Left forelimb (tissue), 1 donor: ENCODE measurements around the gene PTPN13.
"Not testable (repeated sequence)": the region's sequence is repeated elsewhere in the genome, so short reads cannot be mapped to it uniquely, and the experiment has no call there.

Experiments used
- DNase-seq: peaks from one replicate; pipeline ENCODE4 v3.0.0-alpha.2; 2018; ENCODE audit warnings: low spot score

The PTPN13 gene

DNA sequence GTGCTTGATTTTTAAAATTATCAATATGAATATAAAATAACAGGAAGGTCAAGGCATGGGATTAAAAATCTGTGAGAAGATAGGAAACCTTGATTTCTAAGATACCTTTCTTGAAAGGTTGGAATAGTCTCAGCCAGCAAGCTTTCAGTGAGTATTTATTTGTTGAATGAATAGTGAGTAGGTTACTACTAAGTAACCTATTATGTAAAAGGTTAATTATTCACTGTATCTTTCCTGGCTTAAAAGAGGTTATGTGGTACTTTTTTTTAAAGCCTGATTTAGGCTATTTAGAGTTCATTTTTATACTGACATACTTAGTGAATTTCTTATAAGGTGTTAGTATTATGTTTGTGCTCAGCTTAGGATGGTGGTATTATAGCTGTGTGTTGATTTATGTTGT is 123.5 kb downstream of the PTPN13 start:
- DNase-seq, result no peak

- DNase-seq, result no peak
Observed at GRCh38 chr4:86718152-86718551, 124.0 kb downstream of the PTPN13 start.

DNA sequence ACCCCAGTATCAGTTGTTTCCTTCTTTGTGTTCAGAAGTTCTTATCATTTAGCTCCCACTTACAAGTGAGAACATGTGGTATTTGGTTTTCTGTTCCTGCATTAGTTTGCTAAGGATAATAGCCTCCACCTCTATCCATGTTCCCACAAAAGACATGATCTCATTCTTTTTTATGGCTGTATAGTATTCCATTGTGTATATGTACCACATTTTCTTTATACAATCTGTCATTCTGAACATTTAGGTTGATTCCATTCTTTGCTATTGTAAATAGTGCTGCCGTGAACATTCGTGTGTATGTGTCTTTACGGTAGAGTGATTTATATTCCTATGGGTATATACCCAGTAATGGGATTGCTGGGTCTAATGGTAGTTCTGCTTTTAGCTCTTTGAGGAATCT is 125.0 kb downstream of the PTPN13 start:
- not testable (repeated sequence) for DNase-seq

DNA sequence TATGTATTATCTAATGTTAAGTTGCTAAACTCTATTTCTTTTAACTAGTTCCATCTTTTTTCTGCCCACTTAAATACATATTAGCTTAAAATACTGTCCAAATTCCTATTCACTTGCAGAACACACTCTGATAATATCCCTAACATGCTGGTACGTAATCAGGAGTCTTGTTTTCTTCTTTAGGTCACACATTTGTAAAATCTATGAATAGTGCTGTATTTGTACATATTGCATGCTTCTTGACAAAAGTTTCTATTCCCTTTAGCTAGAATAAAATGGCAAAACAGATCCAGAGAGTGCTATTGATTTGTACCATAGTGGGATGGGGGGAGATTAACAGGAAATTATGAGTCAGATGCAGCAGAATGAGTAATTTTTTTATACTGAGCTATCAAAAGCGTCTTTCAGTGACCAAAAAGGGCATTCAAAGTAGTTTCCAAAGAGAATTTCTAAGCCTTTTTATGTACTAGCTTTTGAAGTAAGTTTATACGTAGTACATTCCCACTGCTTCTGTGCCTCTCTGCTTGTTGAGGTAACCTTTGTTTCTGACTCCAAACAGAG is 126.5 kb downstream of the PTPN13 start:
- DNase-seq, result no peak

DNA sequence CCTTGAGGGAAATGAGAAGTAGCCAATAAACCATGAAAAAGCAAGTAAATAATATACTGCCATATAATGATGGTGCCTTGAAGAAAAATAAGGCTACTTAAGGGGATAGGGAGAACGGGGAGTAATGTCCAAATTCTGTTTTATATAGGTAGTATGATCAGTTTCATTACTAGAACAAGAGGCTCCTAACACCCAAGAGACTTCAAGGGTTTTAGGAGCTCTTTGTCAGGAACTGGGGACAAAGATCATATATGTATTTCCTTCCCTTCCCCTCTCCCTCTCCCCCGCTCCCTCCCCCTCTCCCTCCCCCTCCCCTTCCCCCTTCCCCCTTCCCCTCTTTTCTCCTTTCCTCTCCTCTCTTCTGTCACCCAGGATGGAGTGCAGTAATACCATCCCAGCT is 127.3 kb downstream of the PTPN13 start:
- DNase-seq, result no peak

DNA sequence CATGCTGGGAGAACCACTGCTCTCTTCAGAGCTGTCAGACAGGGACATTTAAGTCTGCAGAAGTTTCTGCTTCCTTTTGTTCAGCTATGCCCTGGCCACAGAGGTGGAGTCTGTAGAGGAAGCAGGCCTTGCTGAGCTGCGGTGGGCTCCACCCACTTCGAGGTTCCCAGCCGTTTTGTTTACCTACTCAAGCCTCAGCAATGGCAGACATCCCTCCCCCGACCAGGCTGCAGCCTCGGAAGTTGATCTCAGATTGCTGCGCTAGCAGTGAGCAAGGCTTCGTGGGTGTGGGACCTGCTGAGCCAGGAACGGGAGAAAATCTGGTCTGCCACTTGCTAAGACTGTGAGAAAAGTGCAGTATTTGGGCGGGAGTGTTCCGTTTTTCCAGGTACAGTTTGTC is 136.2 kb downstream of the PTPN13 start:
- DNase-seq, result no peak

- DNase-seq, result no peak
Observed at GRCh38 chr4:86737244-86737643, 143.1 kb downstream of the PTPN13 start.

- DNase-seq, result no peak
Observed at GRCh38 chr4:86741846-86742245, 147.7 kb downstream of the PTPN13 start.

GRCh38 chr4:86744570-86744969 is 150.5 kb downstream of the PTPN13 start:
- no peak for DNase-seq

DNA sequence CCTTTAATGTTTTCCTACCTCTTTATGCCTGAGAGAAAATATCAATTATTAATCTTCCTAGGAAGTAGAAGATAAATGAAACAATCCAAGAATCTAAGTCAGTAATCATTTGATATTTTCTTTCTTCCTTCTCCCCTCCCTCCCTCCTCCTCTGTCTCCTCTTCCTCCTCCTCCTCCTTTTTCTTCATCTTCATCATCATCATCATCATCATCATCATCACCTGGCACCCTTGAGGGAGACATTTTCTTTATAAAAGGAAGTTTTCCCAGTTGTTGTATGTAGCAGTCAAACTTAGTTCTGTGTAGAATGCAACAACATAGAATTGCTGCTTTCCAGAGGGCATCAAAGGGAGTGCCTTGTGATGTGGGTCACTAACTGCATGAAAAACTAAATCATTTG is 155.0 kb downstream of the PTPN13 start:
- DNase-seq, result no peak

DNA sequence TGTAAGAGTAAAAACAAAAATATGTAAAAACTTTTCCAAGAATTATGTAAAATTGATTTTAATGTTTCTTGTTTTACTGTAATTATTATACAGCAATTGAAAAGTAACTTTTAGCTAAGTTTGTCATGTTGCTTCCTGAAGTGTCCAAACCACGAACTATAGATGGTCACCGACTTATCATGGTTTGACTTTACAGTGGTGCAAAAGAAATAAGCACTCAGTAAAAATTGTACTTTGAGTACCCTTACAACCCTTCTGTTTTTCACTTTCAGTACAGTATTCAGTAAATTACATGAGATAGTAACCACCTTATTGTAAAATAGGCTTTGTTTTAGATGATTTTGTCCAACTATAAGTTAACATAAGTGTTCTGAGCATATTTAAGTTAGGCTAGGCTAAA is 161.3 kb downstream of the PTPN13 start:
- DNase-seq, result no peak

- no peak for DNase-seq
Observed at GRCh38 chr4:86757468-86757867, 163.4 kb downstream of the PTPN13 start.

- DNase-seq, result no peak
Observed at GRCh38 chr4:86759298-86759697, 165.2 kb downstream of the PTPN13 start.

GRCh38 chr4:86762649-86763048 is 168.5 kb downstream of the PTPN13 start:
- DNase-seq, result no peak

DNA sequence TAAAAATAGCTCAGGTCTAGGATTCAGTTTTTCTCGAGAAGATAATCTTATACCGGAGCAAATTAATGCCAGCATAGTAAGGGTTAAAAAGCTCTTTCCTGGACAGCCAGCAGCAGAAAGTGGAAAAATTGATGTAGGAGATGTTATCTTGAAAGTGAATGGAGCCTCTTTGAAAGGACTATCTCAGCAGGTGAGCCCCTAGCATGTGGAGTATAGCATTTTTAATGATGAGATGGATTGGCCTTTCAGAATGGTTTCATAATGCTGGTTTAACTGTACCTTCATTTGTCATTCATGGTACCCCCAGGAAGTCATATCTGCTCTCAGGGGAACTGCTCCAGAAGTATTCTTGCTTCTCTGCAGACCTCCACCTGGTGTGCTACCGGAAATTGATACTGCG is 175.7 kb downstream of the PTPN13 start:
- DNase-seq, result no peak

DNA sequence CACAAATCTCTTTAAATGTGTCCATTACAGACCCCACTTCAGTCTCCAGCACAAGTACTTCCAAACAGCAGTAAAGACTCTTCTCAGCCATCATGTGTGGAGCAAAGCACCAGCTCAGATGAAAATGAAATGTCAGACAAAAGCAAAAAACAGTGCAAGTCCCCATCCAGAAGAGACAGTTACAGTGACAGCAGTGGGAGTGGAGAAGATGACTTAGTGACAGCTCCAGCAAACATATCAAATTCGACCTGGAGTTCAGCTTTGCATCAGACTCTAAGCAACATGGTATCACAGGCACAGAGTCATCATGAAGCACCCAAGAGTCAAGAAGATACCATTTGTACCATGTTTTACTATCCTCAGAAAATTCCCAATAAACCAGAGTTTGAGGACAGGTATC is 177.0 kb downstream of the PTPN13 start:
- DNase-seq, result no peak

- DNase-seq, result no peak
Observed at GRCh38 chr4:86775061-86775460, 180.9 kb downstream of the PTPN13 start.

DNA sequence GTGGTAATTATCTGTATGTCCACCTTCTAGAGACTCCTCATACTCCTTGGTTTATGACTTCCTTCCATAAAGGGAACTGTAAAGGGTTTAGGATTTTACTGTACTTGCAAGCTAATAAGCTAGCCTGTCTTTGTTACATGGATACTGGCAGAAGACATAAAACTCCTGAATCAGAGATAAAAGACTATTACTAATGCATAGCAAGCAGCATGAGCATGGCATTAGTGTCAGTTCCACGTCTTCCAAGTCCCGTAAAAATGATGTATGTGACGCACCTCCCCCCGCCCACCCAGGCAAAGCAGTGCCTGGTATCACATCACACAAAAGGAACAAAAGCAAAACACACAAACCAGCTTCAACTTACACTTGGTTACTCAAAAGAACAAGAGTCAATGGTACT is 184.1 kb downstream of the PTPN13 start:
- DNase-seq, result no peak

DNA sequence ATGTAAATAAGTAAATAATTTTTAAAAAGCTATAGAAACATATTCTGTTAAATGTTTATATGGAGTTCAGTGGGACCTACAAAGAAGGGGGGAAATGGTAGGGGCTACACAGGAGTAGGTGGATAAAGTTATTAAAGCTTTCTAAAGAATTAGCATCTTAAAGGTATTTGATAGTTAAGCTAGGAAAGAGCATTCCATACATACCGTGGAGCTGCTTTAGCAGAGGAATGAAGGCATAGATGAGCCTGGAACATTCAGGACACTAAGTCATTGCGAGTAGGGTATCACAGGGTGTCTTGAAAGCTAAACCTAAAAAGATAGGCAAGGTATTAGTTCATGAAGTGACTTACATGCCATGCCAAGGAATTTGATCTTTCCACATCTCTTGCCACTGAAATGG is 194.7 kb downstream of the PTPN13 start:
- DNase-seq, result no peak

DNA sequence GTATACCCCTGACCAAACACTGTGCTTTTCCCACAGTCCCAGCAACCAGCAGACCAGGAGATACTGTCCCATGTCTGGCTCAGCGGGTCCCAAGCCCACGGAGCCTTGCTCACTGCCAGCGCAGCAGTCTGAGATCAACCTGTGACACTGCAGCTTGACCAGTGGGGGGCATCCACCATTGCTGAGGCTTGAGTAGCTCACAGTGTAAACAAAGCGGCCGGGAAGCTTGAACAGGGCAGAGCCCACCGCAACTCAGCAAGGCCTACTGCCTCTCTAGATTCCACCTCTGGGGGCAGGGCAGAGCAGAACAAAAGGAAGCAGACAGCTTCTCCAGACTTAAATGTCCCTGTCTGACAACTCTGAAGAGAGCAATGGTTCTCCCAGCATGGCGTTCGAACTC is 197.0 kb downstream of the PTPN13 start:
- no peak for DNase-seq

GRCh38 chr4:86809809-86810208 is 215.7 kb downstream of the PTPN13 start:
- no peak for DNase-seq

- no peak for DNase-seq
Observed at GRCh38 chr4:86810847-86811246, 216.7 kb downstream of the PTPN13 start.

DNA sequence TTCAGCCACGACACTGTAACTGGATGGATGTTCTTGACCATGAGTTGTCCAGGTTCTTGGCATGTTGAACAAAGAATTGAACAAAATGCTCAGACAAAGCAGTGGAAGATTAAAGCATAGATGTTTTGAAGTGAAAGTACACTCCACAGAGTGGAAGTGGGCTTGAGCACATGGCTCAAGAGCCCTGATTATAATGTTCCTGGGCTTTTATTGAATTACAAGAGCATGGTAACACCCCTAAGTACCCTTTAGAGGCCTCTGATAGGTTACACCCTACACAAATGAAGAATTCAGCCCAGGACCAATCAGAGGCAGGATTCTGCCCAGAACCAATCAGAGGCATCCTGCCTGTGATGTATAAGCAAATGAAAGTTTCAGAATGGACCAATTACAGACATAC is 221.5 kb downstream of the PTPN13 start:
- DNase-seq, result no peak

GRCh38 chr4:86816501-86817273 is 222.6 kb downstream of the PTPN13 start:
- peak; percentile 68 for DNase-seq
